ENCODE data around the gene NUFIP1. TPM values are rescaled to one million over a fixed set of nuclear protein-coding genes. Genes with fewer than 3 reads are reported as not detected.
"Not testable (repeated sequence)": the region's sequence is repeated elsewhere in the genome, so short reads cannot be mapped to it uniquely, and the experiment has no call there.

NUFIP1 gene
- total RNA-seq, 1 donor from 2014 or later: 2.9 TPM

DNA sequence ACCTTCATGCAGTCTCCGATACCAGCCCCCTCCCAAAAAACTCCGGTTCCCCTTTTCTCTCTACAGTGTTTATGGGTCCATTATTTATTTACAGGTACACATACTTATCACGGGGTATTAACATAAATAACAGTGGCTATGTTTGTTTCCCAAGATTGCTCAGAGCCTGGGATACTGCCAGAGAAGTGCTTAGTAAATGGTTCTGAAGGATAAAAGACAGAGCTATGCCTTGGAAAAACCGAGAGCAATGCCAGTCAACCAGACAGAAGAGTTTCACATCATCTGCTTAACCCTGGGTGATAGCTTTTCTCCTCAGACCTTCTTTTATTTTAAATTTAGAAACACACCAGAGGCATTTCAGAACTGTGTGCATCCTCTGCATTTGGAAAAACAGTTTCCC, 61.3 kb downstream of the NUFIP1 start:
- no peak for DNase-seq (ENCODE audit: low spot score)
- intact Hi-C loops (cut with DNase I): no loop called here

DNA sequence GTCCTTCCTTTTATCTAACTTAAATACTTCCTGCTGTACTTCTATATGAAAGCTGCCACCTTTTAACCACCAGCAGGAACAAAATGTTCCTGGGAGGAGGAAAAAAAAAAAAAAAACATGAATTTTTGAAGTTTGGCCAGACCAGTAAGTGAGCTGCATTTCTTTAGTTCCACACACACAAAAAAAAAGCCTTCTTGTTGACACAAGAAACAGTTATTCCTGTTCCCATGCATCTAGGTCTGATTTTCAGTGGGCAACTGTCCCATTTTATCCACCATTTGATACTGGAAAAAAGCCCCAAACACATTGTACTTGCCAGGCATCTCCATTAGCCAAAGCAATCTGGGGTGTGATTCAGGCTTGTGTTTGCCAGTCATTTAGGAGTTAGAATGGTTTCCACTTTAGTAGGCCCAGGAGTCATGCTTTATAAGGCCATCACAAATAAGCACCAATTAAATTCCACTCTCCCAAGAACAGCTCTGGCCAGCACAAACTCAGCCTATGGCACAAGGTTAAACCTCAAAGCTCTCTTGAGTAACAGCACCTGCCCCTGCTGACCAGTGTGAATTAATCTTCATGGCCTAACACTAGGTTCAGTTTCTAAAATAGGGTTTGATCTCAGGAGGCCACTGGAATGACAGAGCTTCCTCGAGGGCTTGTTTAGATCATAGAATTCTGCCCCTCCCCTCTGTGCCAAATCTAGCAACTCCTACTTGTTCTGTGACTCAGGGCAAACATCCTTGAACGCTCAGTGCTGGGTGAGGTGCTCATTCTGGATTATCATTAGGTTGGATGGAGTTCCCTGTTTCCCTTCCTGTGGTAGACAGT, 67.1 kb downstream of the NUFIP1 start:
- DNase-seq (ENCODE audit: low spot score): no peak
- intact Hi-C loops (cut with DNase I): no loop called here

DNA sequence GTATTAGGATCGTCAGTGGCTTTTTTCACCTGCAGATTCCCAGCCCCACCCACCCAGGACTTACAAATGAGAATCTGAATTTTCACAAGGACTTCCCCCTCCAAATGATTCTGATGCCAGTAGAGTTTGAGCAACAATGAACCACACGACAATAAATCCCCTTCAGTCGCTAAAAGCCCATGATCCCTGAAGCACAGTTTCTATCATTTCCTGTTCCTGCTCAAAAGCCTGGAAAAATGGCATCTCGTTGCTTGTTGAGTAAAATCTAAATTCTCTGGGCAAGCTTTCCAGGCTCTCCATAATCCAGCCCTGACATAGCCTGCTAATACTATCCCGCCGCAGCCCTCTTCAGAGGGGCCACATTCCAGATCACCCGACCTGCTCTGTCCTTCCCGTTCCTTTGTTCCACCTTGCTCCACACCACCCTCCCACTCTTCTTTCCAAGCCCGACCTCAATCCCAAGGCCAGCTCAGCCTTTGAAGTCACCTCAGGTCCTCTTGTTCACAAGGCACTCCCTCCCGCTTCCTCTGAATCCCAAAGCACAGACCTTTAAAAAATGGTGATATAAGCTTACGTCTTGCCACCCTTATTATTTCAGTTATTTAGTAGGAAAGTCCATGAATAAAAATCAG, 67.9 kb downstream of the NUFIP1 start:
- no peak for DNase-seq (ENCODE audit: low spot score)
- intact Hi-C loops (cut with DNase I): no loop called here

DNA sequence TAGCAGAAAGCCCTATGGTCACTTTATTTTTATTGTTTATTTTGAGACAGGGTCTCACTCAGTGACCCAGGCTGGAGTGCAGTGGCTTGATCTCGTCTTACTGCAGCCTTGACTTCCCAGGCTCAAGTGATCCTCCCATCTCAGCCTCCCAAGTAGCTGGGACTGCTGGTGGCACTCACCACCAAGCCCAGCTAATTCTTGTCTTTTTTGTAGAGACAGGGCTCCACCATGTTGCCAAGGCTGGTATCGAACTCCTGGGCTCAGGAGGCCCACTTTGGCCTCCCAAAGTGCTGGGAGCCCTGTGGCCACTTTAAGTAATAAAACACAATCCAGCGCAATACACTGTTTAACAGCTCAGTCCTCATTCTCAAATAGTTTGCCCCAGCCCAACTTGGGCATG, 69.3 kb downstream of the NUFIP1 start:
- intact Hi-C loops (cut with DNase I): no loop called here
- no peak for DNase-seq (ENCODE audit: low spot score)

DNA sequence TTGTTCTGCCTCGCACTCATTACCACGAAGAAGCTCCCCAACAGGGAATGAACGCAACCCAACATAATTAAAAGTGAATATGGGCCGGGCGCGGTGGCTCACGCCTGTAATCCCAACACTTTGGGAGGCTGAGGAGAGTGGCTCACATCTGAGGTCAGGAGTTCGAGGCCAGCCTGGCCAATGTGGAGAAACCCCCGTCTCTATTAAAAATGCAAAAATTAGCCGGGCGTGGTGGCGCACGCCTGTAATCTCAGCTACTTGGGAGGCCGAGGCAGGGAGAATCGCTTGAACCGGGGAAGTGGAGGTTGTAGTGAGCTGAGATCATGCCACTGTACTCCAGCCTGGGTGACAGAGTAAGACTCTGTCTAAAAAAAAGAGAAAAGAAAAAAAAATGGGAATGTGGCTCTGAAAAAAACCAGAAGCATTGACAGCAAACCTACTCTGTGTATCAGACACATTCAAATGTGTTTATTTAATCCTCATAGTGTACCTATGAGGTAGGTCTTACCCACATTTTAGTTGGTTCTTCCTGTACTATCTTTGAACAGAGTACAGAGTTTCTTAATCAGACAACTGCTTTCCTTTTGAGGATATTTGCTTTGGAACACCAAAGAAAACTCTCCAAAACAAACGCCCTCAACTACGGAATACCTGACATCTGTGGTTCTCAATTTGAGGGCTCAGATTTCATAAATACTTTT, 70.0 kb downstream of the NUFIP1 start:
- intact Hi-C loops (cut with DNase I): loop anchor here (5.0 kb wide), 1 partner anchor 48 kb away; no protein-coding TSS in a partner anchor
- DNase-seq (ENCODE audit: low spot score): no peak

DNA sequence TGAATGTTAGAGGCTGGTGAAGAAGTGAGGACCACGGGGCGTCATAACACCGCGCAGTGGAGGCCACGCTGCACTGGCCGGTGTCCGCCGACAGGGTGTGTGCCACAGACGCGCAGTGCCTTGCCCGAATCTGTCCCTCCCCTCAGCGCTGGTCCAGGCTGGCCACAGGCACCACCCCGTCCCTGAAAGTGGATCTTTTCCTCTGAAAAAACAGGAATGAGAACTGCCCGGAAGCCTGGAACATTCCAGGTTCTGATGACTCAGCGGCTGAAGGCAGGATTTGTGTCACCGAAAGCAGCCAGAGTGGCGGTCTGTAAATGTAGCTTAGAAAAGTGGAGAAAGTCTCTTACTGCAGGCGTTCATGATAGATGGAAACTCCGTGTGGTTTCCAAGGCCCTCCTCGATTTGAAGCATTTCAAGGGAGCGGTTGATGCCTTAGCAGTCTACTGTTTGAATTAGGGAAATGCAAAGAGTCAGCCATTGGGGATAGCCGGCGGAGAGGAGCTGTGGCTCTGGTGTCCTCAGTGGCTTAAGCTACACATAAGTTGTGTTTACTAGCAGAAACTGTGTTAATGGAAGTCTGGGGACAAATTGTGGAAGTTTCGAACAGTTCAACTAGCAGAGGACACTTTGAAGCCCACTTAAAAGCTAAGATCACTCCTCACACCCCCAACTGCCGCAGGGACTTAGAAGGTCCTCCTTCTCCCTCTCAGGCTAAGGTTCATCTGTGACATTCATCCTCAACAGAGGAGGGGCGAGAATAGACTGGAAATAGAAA, 70.8 kb downstream of the NUFIP1 start:
- peak; percentile 94 for DNase-seq (ENCODE audit: low spot score)
- intact Hi-C loops (cut with DNase I): loop anchor here (1.0 to 5.0 kb wide), 2 partner anchors 49 to 342 kb away; partner anchors contain the start of gene TSC22D1

DNA sequence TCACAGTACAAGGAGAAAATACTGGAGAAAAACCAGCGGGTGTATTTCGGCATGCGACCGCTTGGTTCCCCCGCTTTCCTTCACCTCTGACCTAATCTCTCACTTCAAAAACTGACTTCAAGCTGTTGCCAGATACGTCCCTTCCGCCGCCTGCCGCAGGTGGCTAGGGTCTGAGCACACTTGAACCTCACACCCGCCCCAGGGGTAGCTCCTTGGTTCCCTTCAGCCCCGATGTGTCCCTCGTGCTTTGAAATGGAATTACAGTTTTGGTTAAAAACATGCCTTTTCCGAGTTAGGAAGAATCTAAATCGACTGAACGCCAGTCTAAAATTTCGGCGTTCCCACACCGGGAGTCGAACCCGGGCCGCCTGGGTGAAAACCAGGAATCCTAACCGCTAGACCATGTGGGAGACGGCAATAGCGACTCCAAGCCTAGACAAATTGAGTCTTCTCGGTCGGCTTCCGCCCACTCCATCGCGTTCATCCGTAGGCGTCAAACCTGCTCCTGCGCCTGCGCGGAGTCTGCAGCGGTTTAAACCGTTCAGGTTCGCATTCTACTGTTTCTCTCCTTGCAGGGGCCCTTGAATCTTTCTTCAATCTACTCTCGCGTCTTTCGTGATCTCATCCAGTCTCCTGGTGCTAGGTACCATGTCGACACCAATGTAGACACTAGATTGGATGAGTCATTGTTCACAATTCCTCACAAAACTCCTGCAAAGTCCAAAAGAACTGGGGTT, 71.5 kb downstream of the NUFIP1 start:
- intact Hi-C loops (cut with DNase I): loop anchor here (1.0 to 5.0 kb wide), 2 partner anchors 50 to 341 kb away; partner anchors contain the start of gene TSC22D1
- DNase-seq (ENCODE audit: low spot score): peak; percentile 96

DNA sequence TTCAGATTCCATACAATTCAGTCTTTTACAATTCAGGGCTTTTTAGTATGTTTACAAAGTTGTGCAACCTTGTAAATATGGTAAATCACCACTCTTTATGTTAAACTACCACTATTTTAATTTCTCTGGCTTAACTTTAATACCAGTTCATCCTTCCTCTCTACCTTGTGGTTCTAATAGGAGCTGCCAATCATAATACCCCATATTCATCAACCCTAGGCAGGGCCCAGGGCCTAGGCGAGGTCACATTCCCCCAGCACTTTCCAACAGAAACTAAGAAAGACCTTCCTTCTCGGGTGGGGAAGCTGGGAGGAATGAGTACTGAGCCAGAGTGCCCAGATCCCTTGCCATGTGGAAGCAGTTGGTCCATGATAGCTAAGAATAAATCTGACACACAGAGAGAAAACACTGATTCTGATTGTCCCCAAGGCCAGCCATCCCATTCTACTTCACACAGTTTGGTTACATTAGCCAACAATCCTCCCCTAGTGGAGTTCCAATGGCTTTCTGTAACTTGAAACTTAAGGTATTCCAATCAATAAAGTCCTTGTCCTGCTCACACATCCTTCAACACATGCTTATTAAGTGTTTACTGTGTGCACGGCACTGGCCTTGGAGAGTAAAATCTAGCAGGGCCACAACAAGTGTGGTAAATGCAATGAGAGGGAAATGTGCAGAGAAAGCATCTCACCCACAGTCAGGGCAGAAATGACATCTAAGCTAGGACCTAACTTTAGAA, 76.8 kb downstream of the NUFIP1 start:
- intact Hi-C loops (cut with DNase I): no loop called here
- DNase-seq (ENCODE audit: low spot score): no peak

DNA sequence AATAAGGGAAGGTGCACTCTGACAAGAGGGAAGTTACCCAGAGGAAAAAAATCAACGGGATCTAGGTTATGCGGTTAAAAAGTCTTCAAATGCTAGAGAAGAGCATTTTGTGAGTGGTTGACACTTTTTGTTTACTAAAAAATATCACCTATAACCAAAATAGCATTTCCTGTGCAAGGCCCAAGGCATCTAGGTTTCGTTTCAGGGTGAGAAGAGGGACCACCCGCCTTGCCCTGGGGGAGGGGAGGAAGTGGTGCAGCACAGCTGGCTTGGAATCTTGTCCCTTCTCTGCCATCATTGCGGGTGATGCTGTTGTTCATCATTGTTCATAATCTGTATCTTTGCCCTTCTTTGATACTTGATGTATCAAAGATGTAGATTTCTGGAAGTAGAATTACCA, 80.6 kb downstream of the NUFIP1 start:
- intact Hi-C loops (cut with DNase I): no loop called here
- DNase-seq (ENCODE audit: low spot score): no peak

DNA sequence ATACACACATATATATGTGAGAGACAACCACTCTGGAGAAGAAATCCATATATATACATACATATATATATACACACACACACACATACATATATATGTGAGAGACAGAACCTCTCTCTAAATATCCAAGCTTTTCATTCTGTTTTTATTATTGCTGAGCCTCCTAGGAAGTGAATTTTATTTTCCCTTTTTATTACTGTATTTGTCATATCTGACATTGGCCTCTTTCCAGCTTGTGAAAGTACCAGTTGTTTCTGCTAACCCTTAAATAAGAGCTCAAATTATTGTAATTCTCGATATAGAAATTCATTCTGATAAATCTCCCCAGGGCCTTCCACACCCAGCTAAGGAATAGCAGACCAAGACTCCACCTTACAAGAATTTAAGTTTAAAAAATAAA, 81.0 kb downstream of the NUFIP1 start:
- DNase-seq (ENCODE audit: low spot score): no peak
- intact Hi-C loops (cut with DNase I): no loop called here

DNA sequence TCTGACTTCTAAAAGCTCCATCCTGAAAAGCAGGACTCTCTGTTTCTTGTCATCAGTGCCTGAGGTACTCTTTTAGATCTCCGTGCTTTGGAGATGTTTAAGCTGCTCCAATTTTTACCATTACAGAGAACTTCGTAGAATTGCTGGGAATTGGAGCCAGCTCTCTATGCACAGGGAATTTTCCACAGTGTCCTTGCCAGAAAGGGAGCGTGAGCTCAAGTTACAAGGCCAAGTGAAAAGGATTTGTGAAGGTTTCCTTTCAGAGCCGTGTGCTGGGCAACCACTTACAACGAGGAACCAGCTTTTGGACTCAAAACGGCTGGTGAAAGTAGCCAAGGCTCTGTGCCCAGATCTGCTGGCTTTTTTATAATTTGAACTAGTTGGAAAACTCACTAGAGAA, 82.6 kb downstream of the NUFIP1 start:
- no peak for DNase-seq (ENCODE audit: low spot score)
- intact Hi-C loops (cut with DNase I): no loop called here

DNA sequence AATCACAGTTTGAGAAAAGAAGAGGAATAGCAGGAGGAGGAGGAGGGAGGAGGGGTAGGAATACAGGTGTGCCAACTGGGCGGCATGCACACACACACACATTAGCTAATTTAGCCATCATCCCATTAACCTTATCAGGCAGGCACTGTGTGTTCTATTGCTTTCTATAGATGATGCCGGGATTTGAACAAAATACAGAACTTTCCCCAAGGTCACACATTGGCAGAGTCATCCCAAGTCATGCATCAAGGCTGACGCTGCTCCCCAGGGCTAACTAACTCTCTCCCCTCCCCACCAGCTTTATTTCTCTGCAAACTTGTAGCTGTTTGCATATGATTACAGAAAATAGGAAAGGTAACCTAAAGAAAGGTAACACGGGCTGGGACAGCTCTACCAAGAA, 83.0 kb downstream of the NUFIP1 start:
- no peak for DNase-seq (ENCODE audit: low spot score)
- intact Hi-C loops (cut with DNase I): no loop called here

DNA sequence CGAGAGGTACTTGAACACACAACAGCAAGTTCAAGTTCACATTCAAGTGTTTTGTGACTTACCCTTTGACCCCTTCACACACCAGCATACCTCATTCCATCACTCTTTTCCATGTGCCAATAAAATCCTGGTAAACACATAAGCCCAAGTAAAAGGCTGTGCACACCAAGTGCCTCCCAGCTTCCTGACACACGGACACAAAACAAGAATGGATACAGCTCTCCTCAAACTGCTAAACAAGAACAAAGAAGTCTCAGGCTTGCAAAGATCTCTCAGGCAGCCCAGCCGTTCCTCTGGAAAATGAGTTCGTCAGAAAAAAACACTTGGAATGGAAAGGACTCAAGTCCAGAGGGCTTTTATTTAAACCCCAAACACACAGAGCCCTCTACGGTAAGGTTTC, 83.7 kb downstream of the NUFIP1 start:
- intact Hi-C loops (cut with DNase I): no loop called here
- no peak for DNase-seq (ENCODE audit: low spot score)

DNA sequence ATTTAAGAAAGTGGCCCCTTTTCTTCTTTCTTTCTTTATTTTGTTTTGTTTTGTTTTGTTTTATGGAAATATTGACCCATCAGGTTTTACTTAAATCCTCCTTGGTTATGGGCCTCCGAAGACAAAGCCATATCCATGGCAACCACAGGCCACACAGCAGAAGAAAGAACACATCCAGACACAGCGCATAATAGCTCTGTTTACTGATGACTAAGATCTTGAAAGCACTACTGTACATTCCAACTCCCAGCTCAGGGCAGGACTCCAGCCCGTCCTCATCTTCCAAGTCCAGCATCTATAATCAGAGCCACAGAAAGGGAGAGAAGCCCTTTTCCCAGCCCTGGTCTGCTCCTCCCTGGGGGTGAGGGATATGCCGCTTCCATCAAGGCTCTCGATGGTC, 84.3 kb downstream of the NUFIP1 start:
- DNase-seq (ENCODE audit: low spot score): no peak
- intact Hi-C loops (cut with DNase I): no loop called here

DNA sequence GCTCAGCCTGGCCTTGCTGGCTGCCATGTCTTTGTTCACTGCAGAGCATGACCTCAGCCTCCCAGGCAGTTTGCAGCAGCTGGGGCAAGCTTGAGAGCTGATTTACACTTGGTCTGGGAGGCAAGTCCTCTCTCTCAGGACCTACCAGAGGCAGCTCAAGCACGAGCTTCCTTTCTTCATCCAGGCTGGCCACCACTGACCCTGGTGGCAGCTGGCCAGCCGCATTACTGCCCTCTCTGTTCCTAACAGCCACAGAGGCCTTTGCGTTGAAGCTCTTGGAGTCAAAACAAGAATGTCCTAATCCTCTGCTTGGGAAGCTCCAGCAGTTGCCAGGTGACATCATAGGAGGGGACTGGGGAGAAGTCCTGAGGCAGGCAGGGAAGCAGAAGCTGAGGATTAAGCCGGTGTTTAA, 85.7 kb downstream of the NUFIP1 start:
- DNase-seq (ENCODE audit: low spot score): no peak
- intact Hi-C loops (cut with DNase I): no loop called here

DNA sequence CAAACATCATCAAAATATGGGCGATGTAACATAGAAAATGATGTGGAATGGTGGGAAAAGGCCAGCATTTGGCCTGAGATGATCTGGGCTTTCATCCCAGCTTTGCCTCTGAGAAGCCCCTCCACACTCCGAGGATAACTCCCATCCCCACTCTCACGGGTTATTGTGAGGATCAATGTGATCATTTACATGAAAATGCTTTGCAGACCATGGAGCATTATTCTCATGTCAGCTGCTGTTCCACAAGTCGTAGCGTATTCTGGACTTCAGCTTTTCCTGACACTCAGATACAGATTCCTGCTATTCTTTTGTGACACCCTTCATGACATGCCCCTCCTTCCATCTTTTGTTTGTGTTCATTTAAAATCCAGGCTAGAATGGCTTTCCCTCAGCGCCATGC, 86.5 kb downstream of the NUFIP1 start:
- intact Hi-C loops (cut with DNase I): no loop called here
- DNase-seq (ENCODE audit: low spot score): no peak

DNA sequence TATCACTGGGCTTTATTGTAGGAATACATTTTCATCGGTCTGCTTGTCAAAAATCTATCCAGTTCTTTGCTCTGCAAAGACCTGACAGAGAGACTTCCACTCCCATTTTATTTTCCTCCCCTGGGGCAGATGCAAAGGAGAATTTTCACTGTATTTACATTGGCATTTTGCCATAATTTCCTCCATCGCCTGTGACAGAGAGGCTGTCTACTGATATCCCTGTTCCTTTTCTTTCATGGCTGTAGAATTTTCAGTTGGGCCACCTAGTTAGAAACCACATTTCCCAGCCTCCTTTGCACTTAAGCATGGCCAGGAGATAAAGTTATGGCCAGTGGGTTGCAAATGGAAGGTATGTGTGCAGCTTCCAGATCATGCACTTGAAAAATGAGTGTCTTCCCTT, 89.3 kb downstream of the NUFIP1 start:
- intact Hi-C loops (cut with DNase I): no loop called here
- no peak for DNase-seq (ENCODE audit: low spot score)

DNA sequence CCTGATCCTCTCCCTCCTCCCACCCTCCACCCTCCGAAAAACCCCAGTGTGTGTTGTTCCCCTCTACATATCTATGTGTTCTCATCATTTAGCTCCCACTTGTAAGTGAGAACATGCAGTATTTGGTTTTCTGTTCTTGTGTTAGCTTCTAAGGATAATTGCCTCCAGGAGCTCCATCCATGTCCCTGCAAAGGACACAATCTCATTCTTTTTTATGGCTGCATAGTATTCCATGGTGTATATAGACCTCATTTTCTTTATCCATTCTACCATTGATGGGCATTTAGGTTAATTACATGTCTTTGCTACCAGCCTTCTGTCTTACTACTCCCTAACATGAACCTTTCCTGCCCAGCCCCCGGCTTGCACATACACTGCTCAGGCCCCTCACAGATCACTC, 91.0 kb downstream of the NUFIP1 start:
- intact Hi-C loops (cut with DNase I); DNase-seq (ENCODE audit: low spot score): not testable (repeated sequence)

DNA sequence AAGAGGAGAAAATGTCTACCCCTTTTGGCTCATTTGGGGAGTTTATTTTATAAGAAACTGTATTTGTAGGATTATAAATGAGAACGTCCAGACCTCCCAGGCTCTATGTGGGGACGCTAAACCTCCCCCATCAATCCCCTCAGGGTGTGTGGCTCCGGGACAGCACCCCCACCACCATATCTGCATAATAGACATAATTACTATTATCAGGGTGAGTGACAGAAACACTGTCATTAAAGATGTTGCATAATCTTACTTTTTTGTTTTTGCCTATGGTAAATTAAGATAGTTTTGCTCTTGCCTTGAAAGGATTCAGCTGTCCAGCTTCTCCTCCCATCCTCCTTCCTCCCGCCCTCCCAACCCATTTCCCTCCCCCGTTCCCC, 93.3 kb downstream of the NUFIP1 start:
- DNase-seq (ENCODE audit: low spot score): no peak
- intact Hi-C loops (cut with DNase I): no loop called here

Measured in cardiac septum (tissue), 1 donor.